Head of caudate nucleus (tissue), 42 donors: ENCODE data around the gene GRIN2D.

Experiments
- DNase-seq, 42 donors: peaks; one replicate each; pipeline versions ENCODE4 v3.0.0 to v3.0.0-alpha.2; 2020 to 2021; ENCODE audit warnings: mixed read lengths in 7 of 42
- intact Hi-C: fragments of 100-400 bp; cut with DNase I; formaldehyde crosslinking; loops from one replicate; pipeline ENCODE4 v1.15.0; 2022

Gene GRIN2D

DNA sequence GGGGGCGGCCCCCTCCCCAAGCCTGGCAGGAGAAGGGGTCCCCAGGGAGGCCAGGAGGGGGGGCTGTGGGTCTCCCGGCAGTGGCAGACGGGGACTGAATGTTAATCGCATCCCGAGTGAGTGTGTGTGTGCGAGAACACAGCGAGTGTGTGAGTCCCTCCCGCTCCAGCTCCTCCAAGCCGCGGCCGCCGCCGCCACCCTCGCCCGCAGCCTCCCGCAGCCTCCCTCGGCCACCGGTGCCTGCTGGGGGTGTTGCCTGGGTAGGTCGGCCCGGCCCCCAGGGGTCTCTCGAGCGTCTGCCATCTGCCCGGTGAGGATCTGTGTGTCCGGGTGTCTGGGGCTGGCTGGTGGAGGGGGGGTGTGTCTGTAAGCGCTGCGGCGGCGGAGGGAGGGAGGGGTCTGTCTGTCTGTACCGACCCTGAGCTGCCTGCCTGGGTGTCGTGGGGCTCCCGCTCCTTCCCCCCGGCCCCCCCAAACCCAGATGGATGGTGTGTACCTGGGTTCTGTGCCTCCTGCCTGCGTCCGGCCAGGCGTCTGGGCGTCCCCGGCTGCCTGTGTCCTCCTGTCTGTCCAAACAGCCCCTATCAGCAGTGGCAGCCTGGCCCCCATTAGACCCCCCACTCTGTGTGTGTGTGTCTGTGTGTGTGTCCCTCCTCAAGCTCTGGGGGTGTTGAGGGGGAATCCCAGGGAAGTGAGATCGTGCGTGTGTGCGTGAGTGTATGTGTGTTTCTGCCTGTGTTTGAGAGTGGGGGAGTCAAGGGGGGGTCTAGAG, at the start of gene GRIN2D:
Gene GRIN2D (plus strand): TSS at position 110 of the 772 bp plus-strand sequence. CDS start 4,725 bp downstream, outside the sequence.
- peak in 11 of 42 donors; percentile 16 to 48 (median 24) for DNase-seq
- intact Hi-C loops = loop anchor here (10.0 kb wide), 1 partner anchor 51 kb away; the partner anchor contains the start of gene GRWD1

GRCh38 chr19:48344892-48345291, 48.6 kb upstream of the GRIN2D start:
- intact Hi-C loops = no loop called here
- no peak for DNase-seq

DNA sequence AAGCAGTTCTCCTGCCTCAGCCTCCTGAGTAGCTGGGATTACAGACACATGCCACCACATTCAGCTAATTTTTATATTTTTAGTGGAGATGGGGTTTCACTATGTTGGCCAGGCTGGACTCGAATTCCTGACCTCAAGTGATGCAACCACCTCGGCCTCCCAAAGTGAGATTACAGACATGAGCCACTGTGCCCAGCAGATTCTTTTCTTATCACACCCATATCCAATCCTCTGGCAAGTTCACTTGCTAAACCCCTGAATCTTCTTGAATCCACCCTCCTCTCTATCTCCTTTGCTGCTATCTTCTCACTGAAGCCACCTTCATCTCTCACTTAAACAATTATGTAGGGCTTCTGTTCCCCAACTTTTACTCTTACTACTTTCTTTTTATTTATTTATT, 47.3 kb upstream of the GRIN2D start:
- intact Hi-C loops = no loop called here
- no peak for DNase-seq

DNA sequence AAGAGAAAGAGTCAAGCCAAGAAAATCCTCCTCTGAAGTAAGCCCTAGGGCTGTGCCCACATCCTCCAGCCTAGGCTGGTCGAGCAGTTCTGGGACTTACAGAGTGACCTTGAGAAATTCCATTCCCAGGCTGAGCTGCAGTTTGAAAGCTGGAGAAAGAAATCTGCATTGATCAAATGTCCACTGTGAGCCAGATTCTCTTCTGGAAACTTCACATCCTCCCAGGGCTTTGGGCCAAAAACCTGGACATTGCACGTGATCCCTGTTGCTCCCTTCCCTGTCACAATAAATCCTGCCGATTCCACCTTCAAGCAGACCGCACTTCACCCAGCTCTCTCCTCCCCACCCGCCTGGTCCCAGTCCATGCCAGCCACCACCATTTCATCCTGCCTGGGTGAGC, 45.4 kb upstream of the GRIN2D start:
- DNase-seq = no peak
- intact Hi-C loops = no loop called here

- intact Hi-C loops = no loop called here
Measured at GRCh38 chr19:48348737-48349136, 44.7 kb upstream of the GRIN2D start.

GRCh38 chr19:48350856-48351255, 42.6 kb upstream of the GRIN2D start:
- intact Hi-C loops = no loop called here
- no peak for DNase-seq

More at GRCh38 chr19:48348737-48349136, 44.7 kb upstream of the GRIN2D start:
- no peak for DNase-seq

DNA sequence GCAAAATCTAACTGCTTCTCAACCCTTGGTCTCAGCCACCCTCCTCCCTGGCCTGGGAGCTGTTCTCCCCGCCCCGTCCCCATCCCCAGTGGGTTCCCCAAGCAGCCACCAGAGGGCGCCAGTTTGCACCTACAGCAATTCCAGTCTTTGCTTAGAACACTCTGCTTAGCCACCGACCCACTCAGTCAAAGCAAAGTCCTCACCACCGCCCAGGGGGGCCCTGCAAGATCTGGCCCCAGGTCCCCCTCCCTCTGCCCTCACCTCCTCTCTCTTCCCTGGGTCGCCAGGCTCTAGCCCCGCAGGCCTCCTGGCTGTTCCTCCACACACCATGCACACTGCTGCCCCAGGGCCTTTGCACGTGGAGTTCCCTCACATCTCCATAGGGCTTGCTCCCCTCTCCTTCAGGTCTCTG, 42.1 kb upstream of the GRIN2D start:
- intact Hi-C loops = no loop called here
- peak; percentile 22 to 87 (median 68) for DNase-seq

DNA sequence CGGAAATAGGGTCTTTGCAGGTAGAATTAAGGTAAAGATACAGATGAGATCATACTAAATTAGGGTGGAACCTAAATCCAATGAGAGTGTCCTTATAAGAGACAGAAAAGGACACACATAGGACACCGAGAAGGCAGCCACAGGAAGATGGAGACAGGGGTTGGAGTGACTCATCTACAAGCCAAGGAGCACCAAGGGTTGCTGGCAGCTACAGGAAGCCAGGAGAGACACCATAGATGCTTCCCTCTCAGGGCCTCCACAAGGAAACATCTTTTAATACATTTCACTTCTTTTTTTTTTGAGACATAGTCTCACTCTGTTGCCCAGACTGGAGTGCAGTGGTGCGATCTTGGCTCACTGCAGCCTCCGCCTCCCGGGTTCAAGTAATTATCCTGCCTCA, 39.8 kb upstream of the GRIN2D start:
- DNase-seq = no peak
- intact Hi-C loops = no loop called here

GRCh38 chr19:48354332-48354992, 39.0 kb upstream of the GRIN2D start:
- DNase-seq = no peak
- intact Hi-C loops = no loop called here

- DNase-seq = no peak
- intact Hi-C loops = no loop called here
Measured at GRCh38 chr19:48355365-48355954, 38.0 kb upstream of the GRIN2D start.

GRCh38 chr19:48359123-48359522, 34.3 kb upstream of the GRIN2D start:
- no peak for DNase-seq
- intact Hi-C loops = no loop called here

GRCh38 chr19:48361912-48362311, 31.6 kb upstream of the GRIN2D start:
- intact Hi-C loops = loop anchor here (5.0 kb wide), 1 partner anchor 35 kb away; the partner anchor contains the start of gene EMP3
- no peak for DNase-seq

DNA sequence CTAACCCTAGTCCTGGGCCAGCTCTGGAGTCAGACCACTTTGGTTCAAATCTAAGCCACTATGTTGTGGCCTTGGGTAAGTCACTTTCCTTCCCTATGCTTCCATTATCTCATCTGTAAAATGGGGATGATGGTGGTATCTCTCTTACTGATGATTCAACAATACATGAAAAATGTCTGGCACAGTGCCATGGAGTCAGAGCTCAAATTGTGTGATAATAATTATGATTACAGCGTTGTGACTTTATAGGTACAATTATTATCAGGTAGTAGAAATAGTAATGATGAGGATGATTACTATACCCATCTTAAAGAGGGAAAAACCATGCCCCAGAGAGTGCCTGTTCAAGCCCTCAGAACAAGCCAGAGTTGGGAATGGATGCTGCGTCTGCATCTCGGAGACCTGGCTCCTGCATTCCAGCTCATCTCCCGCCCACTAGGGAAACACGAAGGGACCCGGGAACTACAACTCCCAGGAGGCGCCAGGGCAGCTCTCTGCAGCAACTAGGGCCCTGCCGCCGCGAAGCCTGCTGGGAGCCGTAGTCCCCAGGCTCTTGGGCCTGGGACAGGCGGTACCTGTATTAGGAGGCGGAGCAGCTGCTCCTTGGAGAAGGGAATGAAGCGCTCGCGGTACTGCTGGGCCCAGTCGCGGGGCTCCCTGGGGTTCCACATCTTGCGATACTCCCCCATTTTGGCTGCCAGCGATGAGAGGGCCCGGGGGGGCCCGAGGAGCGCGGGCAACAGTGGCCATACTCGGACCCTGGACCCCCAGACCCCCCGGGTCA, 30.6 kb upstream of the GRIN2D start:
- DNase-seq = peak; percentile 95 to 100 (median 99)
- intact Hi-C loops = loop anchor here (5.0 kb wide), 1 partner anchor 36 kb away; the partner anchor contains the start of gene EMP3

DNA sequence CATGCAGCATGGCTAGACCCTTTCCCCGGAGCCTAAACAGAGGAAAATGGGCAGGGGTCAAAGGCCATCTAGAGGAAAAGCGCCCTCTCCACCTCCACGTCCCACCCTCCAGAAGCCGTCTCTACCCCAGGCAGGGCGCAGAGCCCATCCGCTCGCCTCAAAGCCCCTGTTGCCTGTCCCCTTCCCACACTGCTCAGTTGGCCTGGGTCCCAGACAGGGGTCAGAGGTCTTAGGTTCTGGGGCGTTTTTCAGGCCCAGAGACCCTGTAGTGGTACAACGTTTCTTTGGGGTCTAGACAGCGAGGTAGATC, 30.0 kb upstream of the GRIN2D start:
- peak in 7 of 42 donors; percentile 3 to 55 (median 26) for DNase-seq
- intact Hi-C loops = loop anchor here (5.0 kb wide), 1 partner anchor 36 kb away; the partner anchor contains the start of gene EMP3

DNA sequence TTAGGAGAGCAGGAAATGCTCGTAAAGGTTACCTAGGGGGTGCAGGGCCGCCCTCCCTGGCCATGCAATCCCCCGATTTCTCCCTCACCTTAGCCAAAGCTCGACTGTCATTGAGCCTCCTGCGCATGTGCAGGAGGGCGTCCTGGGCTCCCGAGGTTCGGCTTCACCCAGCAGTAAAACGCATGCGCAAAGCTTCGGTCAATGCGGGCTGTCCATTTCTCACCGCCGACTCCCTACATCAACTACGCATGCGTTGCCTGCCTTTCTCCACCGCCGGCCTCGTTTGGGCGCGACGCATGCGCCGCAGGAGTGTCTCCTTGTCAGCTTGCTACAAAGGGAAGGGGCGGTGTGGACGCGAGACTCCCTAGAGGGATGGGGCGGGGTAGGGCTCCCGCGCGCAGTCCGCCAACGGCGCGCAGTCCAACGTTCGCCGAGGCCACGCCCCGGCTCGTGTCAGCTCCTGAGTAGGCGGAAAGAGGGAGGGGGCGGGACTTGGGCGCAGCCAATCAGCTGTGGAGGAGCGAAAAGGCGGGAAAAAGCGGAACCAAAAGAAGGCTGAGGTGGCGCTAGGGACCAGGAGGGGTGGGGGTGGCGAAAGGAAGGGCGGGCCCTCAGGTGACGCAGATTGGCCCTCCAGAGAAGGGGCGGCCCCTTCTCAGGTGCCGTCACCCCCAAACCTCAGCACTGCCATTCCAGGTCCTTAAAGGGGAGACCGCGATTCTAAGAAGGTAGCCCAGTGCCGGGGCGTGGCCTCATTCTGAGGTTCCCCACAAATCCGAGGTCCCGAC, 29.5 kb upstream of the GRIN2D start, which contains the start of the genes SYNGR4 and TMEM143:
Gene SYNGR4 (plus strand): TSS at position 558 of the 788 bp plus-strand sequence. CDS start 1,476 bp downstream, outside the sequence.
Gene TMEM143 (minus strand): TSS at position 131 of the 788 bp plus-strand sequence. CDS start 20 bp downstream, at position 111.
- DNase-seq = peak; percentile 96 to 99 (median 99)
- intact Hi-C loops = loop anchor here (5.0 kb wide), 1 partner anchor 37 kb away; the partner anchor contains the start of gene EMP3

- intact Hi-C loops = loop anchor here (5.0 kb wide), 1 partner anchor 37 kb away; the partner anchor contains the start of gene EMP3
- peak in 1 of 42 donors; percentile 10 for DNase-seq
Measured at GRCh38 chr19:48364598-48365348, 28.7 kb upstream of the GRIN2D start.

DNA sequence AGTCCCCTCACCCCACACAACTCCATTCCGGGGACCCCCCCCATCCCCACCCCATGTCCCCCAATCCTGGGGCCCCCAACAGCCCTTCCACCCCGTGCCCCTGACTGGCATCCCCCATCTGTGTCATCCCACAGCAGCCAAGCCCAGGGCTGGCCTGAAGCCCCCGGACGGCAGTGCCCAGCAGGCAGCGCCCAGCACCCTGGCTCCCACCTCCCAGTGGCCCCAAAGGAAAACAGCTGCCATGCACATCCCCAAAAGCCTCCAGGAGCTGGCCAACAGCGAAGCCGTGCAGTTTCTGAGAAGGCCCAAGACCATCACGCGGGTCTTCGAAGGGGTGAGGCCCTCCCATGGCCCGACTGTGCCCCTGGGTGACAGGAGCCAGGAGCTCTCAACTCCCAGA, 27.9 kb upstream of the GRIN2D start:
- intact Hi-C loops = no loop called here
- no peak for DNase-seq
